NCI-H1694 (cell line): Measurements from ENCODE around the gene C6orf118.

Experiments
- DNase-seq: peaks from one replicate; lab custom pipeline; 2025; lab: John Stamatoyannopoulos, UW

The C6orf118 gene

GRCh38 chr6:165244524-165245247, 64.7 kb downstream of the C6orf118 start:
- DNase-seq = no peak

DNA sequence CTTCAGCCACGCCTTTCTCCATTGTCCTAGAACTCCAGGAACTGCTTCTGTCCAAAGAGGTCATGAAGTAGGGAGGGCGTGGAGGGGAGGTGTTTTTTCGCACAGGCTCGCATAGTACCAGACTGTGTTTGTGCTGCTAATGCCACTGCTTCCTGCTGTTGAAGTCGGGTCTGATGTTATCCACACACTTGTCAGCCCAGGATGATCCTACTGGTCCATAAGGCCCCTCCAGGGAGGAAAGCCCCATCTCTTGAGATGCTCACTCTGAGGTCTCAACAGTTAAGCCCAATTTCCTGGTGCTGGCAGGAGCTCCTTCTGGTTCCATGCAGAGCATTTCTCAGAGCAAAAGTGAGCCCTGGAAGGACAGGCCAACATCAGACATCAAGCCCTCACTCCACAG, 65.6 kb downstream of the C6orf118 start:
- no peak for DNase-seq

- DNase-seq = no peak
Observed at GRCh38 chr6:165236326-165236725, 73.1 kb downstream of the C6orf118 start.

DNA sequence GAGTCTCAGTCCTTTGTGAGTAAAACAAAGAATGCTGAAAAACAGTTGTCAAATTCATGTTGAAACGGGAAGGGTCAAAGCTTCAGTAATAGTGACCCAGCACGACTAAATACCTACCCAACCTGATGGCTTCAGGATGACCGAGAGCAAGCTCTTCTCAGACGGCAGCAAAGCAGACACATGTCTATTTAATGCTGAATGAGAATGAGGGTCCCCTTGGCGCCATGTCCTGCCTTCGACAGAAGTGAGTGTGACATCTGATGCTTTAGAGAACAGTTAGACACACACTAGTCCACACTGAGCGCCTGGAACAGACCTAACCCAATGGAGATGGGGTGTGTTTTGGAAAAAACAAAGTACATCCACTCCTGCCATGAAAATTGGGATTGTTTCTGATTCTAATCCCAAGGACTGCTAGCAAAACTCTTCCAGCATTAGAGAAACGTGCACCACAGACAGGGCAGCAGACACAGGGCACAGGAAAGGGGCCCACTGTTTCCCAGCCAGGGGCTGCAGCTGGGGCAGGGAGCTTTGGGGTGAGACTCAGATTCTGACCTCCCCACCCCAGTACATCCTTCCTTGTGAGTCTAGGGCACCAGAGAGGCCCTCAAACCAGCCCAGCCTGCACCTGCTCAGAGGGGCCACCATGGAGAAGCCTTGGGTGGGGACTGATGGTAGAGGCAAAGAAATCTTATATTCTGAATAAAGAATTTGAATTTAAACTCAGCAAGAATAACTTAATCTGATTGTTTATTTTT, 76.5 kb downstream of the C6orf118 start:
- DNase-seq = no peak

DNA sequence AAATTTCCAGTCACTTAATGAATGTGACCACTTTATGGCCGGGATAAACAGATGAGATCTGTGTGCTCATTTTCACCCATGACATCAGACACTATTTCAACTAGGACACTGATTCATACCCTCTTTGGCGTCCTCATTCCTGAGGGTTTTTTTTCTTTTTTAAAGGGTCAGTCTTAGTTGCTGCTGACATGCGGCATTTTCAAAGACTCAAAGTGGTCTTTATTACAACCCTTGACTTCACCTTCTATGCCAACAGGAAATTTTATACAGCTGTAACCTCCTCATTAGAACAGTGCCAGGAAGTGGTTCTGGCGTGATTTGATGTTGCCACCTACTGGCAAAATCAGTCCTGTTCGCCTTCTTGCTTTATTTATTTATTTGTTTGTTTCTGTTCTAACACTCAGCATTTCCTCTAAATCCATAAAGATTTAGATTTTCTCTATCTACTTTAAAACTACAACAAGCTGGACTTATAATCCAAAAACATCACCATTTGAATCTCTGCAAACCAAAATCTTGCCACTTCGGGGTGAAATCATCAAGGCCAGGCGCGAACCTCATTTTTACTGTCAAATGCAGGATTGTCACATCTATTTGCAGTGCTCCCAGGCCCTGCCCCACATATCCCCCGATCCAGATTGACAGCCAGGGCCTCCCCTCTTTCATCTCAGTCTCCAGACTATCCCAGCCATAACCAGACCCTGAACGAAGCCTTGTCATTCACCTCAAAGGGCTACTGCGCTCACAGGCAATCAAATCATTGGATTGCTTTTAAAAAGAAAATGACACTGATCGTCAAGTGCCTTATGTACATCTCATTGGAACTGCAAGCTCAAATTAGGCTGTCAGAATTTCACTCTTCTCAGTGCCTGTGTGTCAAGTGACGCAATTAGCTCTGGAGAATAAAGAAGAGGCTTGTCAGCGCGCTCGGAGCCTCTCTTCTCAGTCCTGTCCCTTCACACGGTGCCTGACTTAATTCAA, 77.5 kb downstream of the C6orf118 start:
- DNase-seq = peak; percentile 10

DNA sequence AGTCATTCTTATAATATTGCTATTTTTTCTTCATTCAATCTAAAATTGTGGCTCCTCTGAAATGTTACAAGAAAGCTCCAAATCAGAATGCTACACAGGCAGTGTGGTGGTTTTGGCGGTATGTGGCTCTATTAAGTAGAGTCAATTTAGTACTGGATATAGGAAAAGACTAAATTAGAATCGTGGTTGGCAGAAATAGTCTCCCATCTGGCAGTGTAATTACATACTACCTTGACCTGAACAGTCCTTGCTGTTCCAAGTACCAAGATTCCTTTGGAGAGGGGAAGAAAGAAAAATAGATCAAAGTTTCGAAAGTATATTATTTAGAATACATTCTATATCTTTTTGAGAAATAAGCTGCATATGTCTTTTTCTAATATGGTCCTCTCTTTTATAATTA, 78.2 kb downstream of the C6orf118 start:
- DNase-seq = no peak
